Neural crest cell (in vitro differentiated cells): ENCODE data around the gene EIF2AK2. TPM values are rescaled to one million over a fixed set of nuclear protein-coding genes. Genes with fewer than 3 reads are reported as not detected.
"Not testable (repeated sequence)": the region's sequence is repeated elsewhere in the genome, so short reads cannot be mapped to it uniquely, and the experiment has no call there.

Experiments
- DNase-seq: peaks from one replicate; pipeline ENCODE4 v3.0.0; 2021; ENCODE audit warnings: low read depth, mixed read lengths, low spot score
- H3K27ac Mint-ChIP-seq: one replicate; pipeline ENCODE4 v1.8.0; 2021; ENCODE audit warnings: mild to moderate bottlenecking, mixed read lengths; ENCODE audit not compliant: unreplicated experiment
- H3K27me3 Mint-ChIP-seq: 2 replicates; pipeline ENCODE4 v1.8.0; 2021; ENCODE audit warnings: low read depth, mild to moderate bottlenecking, mixed read lengths
- H3K36me3 Mint-ChIP-seq: 2 replicates; pipeline ENCODE4 v1.8.0; 2021; ENCODE audit warnings: low read depth, mild to moderate bottlenecking, mixed read lengths
- H3K4me1 Mint-ChIP-seq: 2 replicates; pipeline ENCODE4 v1.8.0; 2021; ENCODE audit warnings: mixed read lengths
- H3K4me3 Mint-ChIP-seq: one replicate; pipeline ENCODE4 v1.8.0; 2021; ENCODE audit warnings: mild to moderate bottlenecking, mixed read lengths
- H3K9me3 Mint-ChIP-seq: 2 replicates; pipeline ENCODE4 v1.8.0; 2021; ENCODE audit warnings: mixed read lengths
- CTCF ChIP-seq: fragments of 200-600 bp; sonication (generic); conservative IDR thresholded peaks from 2 replicates; pipeline ENCODE4 v1.5.0; 2021; ENCODE audit warnings: antibody characterized with exemption, mild to moderate bottlenecking
- long read RNA-seq: library from polyadenylated mRNA; unstranded; transcript quantifications from one replicate; pipeline ENCODE4 v2.0.0, GENCODE V29; 2020
- total RNA-seq: library from RNA; stranded (reverse); gene quantifications from 2 replicates; pipeline ENCODE4 v1.2.1, GENCODE V29; 2021

The EIF2AK2 gene
- total RNA-seq, result 34.1 and 37.3 TPM in 2 replicates
- long read RNA-seq, full-length matches to known transcripts, result 14 of 70 reads
- long read RNA-seq, partial matches to known transcripts, result 34 of 70 reads
- long read RNA-seq, other reads (novel, unspliced or antisense), result 22 of 70 reads

- peaks cover 5% of the 10 kb centered on the region for H3K9me3 Mint-ChIP-seq
- H3K36me3 Mint-ChIP-seq, result peaks cover 18% of the 10 kb centered on the region
- peak within 1 kb of the TSS; percentile 67 for H3K27ac Mint-ChIP-seq
- peak within 1 kb of the TSS; percentile 90 for H3K4me3 Mint-ChIP-seq
- no peaks in the 10 kb centered on the region for H3K27me3 Mint-ChIP-seq
- DNase-seq, result peak; percentile 69
- H3K4me1 Mint-ChIP-seq, result peaks cover 27% of the 10 kb centered on the region
- TF ChIP-seq CTCF, result no peak
Observed at GRCh38 chr2:37156857-37157714, at the start of gene EIF2AK2. TSS of gene EIF2AK2 (minus strand) at chr2:37156980. CDS start at chr2:37147806, 9,174 bp downstream.

GRCh38 chr2:37205689-37206341 is 49.0 kb upstream of the EIF2AK2 start:
- H3K27ac Mint-ChIP-seq, result no peak overlapping the region
- no peak for DNase-seq
- H3K4me3 Mint-ChIP-seq, result no peak overlapping the region
- no peaks in the 10 kb centered on the region for H3K27me3 Mint-ChIP-seq
- H3K4me1 Mint-ChIP-seq, result peaks cover 4% of the 10 kb centered on the region
- peaks cover 73% of the 10 kb centered on the region for H3K36me3 Mint-ChIP-seq
- no peak for TF ChIP-seq CTCF
- H3K9me3 Mint-ChIP-seq, result peaks cover 11% of the 10 kb centered on the region

GRCh38 chr2:37205071-37205661 is 48.4 kb upstream of the EIF2AK2 start:
- peaks cover 69% of the 10 kb centered on the region for H3K36me3 Mint-ChIP-seq
- H3K27ac Mint-ChIP-seq, result not testable (repeated sequence)

GRCh38 chr2:37203708-37204107 is 46.9 kb upstream of the EIF2AK2 start:
- no peak for DNase-seq
- Mint-ChIP-seq H3K9me3 (peaks cover 11% of the 10 kb centered on the region), H3K27me3 (no peaks in the 10 kb centered on the region), H3K36me3 (peaks cover 54% of the 10 kb centered on the region), H3K4me3 (no peak overlapping the region), H3K4me1 (peaks cover 4% of the 10 kb centered on the region), H3K27ac (no peak overlapping the region)
- TF ChIP-seq CTCF, result no peak

More at GRCh38 chr2:37205071-37205661, 48.4 kb upstream of the EIF2AK2 start:
- H3K9me3 Mint-ChIP-seq, result peaks cover 11% of the 10 kb centered on the region
- not testable (repeated sequence) for H3K4me3 Mint-ChIP-seq, DNase-seq, H3K27me3 Mint-ChIP-seq, H3K4me1 Mint-ChIP-seq

GRCh38 chr2:37201766-37202165 is 45.0 kb upstream of the EIF2AK2 start:
- peaks cover 35% of the 10 kb centered on the region for H3K36me3 Mint-ChIP-seq
- no peak for DNase-seq
- H3K27me3 Mint-ChIP-seq, result no peaks in the 10 kb centered on the region
- TF ChIP-seq CTCF, result no peak
- peaks cover 4% of the 10 kb centered on the region for H3K4me1 Mint-ChIP-seq
- H3K27ac Mint-ChIP-seq, result no peak overlapping the region
- no peak overlapping the region for H3K4me3 Mint-ChIP-seq
- H3K9me3 Mint-ChIP-seq, result peaks cover 8% of the 10 kb centered on the region
